AG10803 (cell line): ENCODE measurements around the gene GMPR.

ENCODE experiments used
- DNase-seq: peaks from one replicate; pipeline ENCODE4 v3.0.0; 2010; ENCODE audit warnings: low read depth
- H3K4me3 ChIP-seq: 2 replicates; pipeline ENCODE4 v1.5.1; 2011; ENCODE audit warnings: mild to moderate bottlenecking, low read length, control low read depth
- TF ChIP-seq, protein P1 (sequence below): conservative IDR thresholded peaks from 2 replicates; pipeline ENCODE4 v1.5.1; 2011; ENCODE audit warnings: mild to moderate bottlenecking, low read length, control low read depth, inconsistent platforms

Gene GMPR

DNA sequence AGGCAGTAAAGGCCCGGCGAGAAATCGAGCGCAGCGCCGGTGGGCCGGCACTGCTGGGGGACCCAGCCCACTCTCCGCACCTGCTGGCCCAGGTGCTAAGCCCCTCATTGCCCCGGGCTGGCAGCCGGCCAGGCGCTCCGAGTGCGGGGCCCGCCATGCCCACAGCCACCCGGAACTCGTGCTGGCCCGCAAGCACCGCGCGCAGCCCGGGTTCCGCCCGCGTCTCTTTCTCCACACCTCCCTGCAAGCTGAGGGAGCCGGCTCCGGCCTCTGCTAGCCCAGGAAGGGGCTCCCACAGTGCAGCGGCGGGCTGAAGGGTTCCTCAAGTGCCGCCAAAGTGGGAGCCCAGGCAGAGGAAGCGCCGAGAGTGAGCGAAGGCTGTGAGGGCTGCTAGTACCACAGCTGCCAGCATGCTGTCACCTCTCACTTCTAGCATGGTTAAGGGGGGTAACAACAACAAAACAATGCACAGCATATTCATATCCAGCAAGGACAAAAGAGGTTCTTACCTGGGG is 11.3 kb upstream of the GMPR start:
- DNase-seq = no peak
- TF ChIP-seq, protein P1, sequence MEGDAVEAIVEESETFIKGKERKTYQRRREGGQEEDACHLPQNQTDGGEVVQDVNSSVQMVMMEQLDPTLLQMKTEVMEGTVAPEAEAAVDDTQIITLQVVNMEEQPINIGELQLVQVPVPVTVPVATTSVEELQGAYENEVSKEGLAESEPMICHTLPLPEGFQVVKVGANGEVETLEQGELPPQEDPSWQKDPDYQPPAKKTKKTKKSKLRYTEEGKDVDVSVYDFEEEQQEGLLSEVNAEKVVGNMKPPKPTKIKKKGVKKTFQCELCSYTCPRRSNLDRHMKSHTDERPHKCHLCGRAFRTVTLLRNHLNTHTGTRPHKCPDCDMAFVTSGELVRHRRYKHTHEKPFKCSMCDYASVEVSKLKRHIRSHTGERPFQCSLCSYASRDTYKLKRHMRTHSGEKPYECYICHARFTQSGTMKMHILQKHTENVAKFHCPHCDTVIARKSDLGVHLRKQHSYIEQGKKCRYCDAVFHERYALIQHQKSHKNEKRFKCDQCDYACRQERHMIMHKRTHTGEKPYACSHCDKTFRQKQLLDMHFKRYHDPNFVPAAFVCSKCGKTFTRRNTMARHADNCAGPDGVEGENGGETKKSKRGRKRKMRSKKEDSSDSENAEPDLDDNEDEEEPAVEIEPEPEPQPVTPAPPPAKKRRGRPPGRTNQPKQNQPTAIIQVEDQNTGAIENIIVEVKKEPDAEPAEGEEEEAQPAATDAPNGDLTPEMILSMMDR = no peak
- H3K4me3 ChIP-seq = no peak overlapping the region

GRCh38 chr6:16227605-16228004 is 10.8 kb upstream of the GMPR start:
- TF ChIP-seq, protein P1 = no peak
- no peak overlapping the region for H3K4me3 ChIP-seq
- DNase-seq = no peak

GRCh38 chr6:16228043-16228442 is 10.3 kb upstream of the GMPR start:
- TF ChIP-seq, protein P1 = no peak
- DNase-seq = no peak
- H3K4me3 ChIP-seq = no peak overlapping the region

GRCh38 chr6:16228709-16229665 is 9.4 kb upstream of the GMPR start:
- peak overlapping the region; percentile 29 for H3K4me3 ChIP-seq
- TF ChIP-seq, protein P1 = no peak
- DNase-seq = no peak

GRCh38 chr6:16229700-16230099 is 8.7 kb upstream of the GMPR start:
- no peak overlapping the region for H3K4me3 ChIP-seq
- TF ChIP-seq, protein P1 = no peak
- no peak for DNase-seq

DNA sequence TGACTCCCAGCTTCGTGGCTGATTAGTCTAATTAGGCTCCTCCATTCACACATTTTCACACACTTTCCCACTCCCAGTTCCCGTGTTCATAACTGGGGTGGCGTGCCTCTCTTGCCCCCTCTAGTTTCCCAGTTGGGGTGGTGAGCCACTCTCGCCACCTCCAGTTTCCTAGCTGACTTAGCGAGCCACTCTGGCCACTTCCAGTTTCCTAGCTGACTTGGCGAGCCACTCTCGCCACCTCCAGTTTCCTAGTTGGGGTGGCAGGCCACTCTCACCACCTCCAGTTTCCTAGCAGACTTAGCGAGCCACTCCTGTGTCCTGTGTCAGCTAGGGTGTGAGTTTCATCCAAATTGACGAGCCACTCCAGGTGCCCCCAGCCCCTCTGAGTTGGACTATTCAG is 7.4 kb upstream of the GMPR start:
- DNase-seq = no peak
- H3K4me3 ChIP-seq = no peak overlapping the region
- TF ChIP-seq, protein P1 = no peak

DNA sequence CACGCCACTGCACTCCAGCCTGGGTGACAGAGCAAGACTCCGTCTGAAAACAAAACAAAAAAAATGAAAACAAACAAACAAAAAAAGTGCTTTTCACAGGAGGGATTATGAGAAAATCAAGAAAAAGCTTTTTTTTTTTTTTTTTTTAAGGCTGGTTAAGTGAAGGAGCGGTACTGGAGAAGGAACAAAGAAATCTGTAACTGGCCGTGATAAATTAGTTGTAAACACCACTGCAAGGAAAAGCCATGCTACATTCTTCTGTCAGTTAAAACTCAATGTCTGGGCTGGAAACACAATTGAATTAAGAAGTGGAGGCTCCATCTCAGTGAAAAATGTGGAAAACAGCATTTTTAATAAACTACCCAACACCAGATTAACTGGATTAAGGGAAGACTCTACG is 6.3 kb upstream of the GMPR start:
- H3K4me3 ChIP-seq = no peak overlapping the region
- TF ChIP-seq, protein P1 = no peak
- no peak for DNase-seq
